GM12801 (cell line): ENCODE results near the gene C2orf49.

ENCODE experiments used
- TF ChIP-seq, protein P1 (sequence below): IDR thresholded peaks from one replicate; pipeline ENCODE4 v1.5.1; 2011; ENCODE audit warnings: control low read depth; ENCODE audit not compliant: insufficient read length; ENCODE audit errors: extremely low read depth

The C2orf49 gene

DNA sequence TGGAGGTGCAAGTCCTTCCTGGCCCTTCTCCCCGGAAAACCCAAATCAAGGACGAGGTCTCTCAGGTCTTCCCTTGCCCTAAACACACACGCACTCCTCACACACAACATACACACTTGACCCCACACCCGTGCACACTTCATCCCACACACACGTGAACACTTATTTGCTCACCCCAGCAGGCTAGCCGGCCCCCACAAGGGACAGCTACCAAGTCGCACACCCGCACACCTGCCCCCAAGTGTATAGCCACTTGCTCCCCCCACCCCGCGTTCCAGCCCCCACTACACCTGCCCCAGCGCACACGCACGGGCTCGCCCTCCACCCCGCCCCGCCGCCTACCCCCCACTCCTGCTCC lies 8.2 kb upstream of the C2orf49 start:
- TF ChIP-seq, protein P1, sequence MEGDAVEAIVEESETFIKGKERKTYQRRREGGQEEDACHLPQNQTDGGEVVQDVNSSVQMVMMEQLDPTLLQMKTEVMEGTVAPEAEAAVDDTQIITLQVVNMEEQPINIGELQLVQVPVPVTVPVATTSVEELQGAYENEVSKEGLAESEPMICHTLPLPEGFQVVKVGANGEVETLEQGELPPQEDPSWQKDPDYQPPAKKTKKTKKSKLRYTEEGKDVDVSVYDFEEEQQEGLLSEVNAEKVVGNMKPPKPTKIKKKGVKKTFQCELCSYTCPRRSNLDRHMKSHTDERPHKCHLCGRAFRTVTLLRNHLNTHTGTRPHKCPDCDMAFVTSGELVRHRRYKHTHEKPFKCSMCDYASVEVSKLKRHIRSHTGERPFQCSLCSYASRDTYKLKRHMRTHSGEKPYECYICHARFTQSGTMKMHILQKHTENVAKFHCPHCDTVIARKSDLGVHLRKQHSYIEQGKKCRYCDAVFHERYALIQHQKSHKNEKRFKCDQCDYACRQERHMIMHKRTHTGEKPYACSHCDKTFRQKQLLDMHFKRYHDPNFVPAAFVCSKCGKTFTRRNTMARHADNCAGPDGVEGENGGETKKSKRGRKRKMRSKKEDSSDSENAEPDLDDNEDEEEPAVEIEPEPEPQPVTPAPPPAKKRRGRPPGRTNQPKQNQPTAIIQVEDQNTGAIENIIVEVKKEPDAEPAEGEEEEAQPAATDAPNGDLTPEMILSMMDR = no peak

GRCh38 chr2:105329561-105330495 lies 7.5 kb upstream of the C2orf49 start, which contains the start of gene TGFBRAP1:
TGFBRAP1 (minus strand) TSS chr2:105329735; CDS start chr2:105308301, 21,434 bp downstream.
- TF ChIP-seq, protein P1 = no peak

GRCh38 chr2:105330681-105331375 lies 6.5 kb upstream of the C2orf49 start:
- TF ChIP-seq, protein P1 = no peak

DNA sequence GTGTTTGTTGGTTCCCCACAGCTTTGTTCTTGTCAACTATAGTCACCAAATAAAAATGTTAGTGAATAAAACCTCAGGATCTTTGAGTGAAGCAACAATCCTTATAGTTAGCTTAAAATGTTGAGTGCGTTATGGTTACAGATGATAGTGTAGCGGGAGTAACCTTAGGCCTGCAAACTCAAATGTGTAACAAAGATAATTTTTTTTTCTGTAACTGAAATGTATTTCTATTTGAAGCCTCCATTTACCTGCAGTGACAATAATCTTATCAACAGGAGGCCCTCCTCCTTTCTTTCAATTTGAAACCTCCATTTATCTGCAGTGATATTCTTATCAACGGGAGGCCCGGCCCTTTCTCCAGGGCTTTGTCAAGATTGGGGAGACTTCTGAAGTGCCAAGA lies 3.1 kb upstream of the C2orf49 start:
- TF ChIP-seq, protein P1 = no peak

GRCh38 chr2:105335469-105335868 lies 1.9 kb upstream of the C2orf49 start:
- TF ChIP-seq, protein P1 = no peak

GRCh38 chr2:105336786-105337121 lies 586 bp upstream of the C2orf49 start:
- TF ChIP-seq, protein P1 = no peak

GRCh38 chr2:105338020-105338385 lies 663 bp downstream of the C2orf49 start:
- TF ChIP-seq, protein P1 = no peak
